ENCODE data around the gene PPP1R15A. TPM values are rescaled to one million over a fixed set of nuclear protein-coding genes. Genes with fewer than 3 reads are reported as not detected.

PPP1R15A gene
- total and polyA plus RNA-seq, 2 of the 8 experiments (the other 6 are each of a cell fraction or from before 2014, with no cell fraction given): 4.1 to 14.0 TPM

DNA sequence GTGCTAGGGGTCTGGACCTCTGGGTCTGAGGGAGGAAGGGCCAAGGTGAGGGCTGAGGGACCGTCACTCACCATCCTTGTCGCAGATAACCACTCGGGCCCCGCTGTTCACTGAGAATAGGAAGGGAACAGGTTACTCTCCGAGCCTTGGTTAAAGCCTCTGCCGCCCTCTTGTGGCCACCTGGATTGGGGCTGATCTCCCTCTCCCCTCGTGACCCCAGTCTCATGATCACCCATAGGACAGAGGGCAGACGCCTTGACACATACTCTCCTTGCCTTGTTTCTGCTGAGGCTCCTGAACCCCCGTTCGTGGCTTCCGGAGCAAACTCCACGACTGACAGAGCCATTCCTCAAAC lies 36.5 kb upstream of the PPP1R15A start (continued):
- TF ChIP-seq, protein P1, sequence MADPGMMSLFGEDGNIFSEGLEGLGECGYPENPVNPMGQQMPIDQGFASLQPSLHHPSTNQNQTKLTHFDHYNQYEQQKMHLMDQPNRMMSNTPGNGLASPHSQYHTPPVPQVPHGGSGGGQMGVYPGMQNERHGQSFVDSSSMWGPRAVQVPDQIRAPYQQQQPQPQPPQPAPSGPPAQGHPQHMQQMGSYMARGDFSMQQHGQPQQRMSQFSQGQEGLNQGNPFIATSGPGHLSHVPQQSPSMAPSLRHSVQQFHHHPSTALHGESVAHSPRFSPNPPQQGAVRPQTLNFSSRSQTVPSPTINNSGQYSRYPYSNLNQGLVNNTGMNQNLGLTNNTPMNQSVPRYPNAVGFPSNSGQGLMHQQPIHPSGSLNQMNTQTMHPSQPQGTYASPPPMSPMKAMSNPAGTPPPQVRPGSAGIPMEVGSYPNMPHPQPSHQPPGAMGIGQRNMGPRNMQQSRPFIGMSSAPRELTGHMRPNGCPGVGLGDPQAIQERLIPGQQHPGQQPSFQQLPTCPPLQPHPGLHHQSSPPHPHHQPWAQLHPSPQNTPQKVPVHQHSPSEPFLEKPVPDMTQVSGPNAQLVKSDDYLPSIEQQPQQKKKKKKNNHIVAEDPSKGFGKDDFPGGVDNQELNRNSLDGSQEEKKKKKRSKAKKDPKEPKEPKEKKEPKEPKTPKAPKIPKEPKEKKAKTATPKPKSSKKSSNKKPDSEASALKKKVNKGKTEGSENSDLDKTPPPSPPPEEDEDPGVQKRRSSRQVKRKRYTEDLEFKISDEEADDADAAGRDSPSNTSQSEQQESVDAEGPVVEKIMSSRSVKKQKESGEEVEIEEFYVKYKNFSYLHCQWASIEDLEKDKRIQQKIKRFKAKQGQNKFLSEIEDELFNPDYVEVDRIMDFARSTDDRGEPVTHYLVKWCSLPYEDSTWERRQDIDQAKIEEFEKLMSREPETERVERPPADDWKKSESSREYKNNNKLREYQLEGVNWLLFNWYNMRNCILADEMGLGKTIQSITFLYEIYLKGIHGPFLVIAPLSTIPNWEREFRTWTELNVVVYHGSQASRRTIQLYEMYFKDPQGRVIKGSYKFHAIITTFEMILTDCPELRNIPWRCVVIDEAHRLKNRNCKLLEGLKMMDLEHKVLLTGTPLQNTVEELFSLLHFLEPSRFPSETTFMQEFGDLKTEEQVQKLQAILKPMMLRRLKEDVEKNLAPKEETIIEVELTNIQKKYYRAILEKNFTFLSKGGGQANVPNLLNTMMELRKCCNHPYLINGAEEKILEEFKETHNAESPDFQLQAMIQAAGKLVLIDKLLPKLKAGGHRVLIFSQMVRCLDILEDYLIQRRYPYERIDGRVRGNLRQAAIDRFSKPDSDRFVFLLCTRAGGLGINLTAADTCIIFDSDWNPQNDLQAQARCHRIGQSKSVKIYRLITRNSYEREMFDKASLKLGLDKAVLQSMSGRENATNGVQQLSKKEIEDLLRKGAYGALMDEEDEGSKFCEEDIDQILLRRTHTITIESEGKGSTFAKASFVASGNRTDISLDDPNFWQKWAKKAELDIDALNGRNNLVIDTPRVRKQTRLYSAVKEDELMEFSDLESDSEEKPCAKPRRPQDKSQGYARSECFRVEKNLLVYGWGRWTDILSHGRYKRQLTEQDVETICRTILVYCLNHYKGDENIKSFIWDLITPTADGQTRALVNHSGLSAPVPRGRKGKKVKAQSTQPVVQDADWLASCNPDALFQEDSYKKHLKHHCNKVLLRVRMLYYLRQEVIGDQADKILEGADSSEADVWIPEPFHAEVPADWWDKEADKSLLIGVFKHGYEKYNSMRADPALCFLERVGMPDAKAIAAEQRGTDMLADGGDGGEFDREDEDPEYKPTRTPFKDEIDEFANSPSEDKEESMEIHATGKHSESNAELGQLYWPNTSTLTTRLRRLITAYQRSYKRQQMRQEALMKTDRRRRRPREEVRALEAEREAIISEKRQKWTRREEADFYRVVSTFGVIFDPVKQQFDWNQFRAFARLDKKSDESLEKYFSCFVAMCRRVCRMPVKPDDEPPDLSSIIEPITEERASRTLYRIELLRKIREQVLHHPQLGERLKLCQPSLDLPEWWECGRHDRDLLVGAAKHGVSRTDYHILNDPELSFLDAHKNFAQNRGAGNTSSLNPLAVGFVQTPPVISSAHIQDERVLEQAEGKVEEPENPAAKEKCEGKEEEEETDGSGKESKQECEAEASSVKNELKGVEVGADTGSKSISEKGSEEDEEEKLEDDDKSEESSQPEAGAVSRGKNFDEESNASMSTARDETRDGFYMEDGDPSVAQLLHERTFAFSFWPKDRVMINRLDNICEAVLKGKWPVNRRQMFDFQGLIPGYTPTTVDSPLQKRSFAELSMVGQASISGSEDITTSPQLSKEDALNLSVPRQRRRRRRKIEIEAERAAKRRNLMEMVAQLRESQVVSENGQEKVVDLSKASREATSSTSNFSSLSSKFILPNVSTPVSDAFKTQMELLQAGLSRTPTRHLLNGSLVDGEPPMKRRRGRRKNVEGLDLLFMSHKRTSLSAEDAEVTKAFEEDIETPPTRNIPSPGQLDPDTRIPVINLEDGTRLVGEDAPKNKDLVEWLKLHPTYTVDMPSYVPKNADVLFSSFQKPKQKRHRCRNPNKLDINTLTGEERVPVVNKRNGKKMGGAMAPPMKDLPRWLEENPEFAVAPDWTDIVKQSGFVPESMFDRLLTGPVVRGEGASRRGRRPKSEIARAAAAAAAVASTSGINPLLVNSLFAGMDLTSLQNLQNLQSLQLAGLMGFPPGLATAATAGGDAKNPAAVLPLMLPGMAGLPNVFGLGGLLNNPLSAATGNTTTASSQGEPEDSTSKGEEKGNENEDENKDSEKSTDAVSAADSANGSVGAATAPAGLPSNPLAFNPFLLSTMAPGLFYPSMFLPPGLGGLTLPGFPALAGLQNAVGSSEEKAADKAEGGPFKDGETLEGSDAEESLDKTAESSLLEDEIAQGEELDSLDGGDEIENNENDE (IDR thresholded peaks at IDR 0.05; ENCODE audit: insufficient replicate concordance, low read length): no peak
- TF ChIP-seq RBBP5 (IDR thresholded peaks at IDR 0.05; ENCODE audit: borderline replicate concordance, low read depth, low read length) (no peak), CBX8 (IDR thresholded peaks at IDR 0.05; ENCODE audit: borderline replicate concordance, low read depth, low read length) (no peak), TBP (IDR thresholded peaks at IDR 0.05; ENCODE audit: low read depth, low read length) (no peak), EZH2 (IDR thresholded peaks at IDR 0.05; ENCODE audit: low read depth, low read length, severe bottlenecking) (no peak), HDAC2 (IDR thresholded peaks at IDR 0.05; ENCODE audit: borderline replicate concordance in 1 of 2, low read depth in 2 of 2, low read length in 2 of 2) (0 out of 4 replicates have a peak, but pooled peaks of 1 of the 2 experiments have one; percentile 29)
- TF ChIP-seq, protein P2, sequence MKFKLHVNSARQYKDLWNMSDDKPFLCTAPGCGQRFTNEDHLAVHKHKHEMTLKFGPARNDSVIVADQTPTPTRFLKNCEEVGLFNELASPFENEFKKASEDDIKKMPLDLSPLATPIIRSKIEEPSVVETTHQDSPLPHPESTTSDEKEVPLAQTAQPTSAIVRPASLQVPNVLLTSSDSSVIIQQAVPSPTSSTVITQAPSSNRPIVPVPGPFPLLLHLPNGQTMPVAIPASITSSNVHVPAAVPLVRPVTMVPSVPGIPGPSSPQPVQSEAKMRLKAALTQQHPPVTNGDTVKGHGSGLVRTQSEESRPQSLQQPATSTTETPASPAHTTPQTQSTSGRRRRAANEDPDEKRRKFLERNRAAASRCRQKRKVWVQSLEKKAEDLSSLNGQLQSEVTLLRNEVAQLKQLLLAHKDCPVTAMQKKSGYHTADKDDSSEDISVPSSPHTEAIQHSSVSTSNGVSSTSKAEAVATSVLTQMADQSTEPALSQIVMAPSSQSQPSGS (IDR thresholded peaks at IDR 0.05; ENCODE audit: low read length): no peak
- TF ChIP-seq, protein P3, sequence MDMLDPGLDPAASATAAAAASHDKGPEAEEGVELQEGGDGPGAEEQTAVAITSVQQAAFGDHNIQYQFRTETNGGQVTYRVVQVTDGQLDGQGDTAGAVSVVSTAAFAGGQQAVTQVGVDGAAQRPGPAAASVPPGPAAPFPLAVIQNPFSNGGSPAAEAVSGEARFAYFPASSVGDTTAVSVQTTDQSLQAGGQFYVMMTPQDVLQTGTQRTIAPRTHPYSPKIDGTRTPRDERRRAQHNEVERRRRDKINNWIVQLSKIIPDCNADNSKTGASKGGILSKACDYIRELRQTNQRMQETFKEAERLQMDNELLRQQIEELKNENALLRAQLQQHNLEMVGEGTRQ (IDR thresholded peaks at IDR 0.05; ENCODE audit: low read length): peak; percentile 88

Measured in H1 (cell line).